Measurements from ENCODE around the gene SLC37A1.

The SLC37A1 gene

DNA sequence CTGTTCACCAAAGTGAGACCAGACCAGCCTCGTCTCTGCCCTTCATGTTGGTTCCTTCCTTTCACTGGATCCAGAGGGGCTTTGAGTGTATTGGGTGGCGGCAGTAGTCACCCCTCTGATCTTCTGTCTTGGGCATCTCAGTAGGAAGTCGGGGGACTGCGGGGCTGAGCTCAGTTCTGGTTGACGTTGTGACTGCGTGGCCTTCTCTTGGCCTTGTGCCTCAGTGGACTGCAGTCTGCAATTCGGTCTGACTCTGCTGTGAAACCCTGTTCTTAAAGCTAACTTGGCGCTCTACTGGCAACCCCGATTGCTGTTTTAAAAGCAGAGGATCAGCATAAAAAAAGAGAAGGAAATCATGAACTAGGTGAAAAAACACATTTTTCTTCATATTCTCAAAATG is 56.7 kb downstream of the SLC37A1 start:
- DNase-seq (ENCODE audit: low read depth): no peak

GRCh38 chr21:42570841-42571387 is 57.3 kb downstream of the SLC37A1 start:
- TF ChIP-seq, protein P1, sequence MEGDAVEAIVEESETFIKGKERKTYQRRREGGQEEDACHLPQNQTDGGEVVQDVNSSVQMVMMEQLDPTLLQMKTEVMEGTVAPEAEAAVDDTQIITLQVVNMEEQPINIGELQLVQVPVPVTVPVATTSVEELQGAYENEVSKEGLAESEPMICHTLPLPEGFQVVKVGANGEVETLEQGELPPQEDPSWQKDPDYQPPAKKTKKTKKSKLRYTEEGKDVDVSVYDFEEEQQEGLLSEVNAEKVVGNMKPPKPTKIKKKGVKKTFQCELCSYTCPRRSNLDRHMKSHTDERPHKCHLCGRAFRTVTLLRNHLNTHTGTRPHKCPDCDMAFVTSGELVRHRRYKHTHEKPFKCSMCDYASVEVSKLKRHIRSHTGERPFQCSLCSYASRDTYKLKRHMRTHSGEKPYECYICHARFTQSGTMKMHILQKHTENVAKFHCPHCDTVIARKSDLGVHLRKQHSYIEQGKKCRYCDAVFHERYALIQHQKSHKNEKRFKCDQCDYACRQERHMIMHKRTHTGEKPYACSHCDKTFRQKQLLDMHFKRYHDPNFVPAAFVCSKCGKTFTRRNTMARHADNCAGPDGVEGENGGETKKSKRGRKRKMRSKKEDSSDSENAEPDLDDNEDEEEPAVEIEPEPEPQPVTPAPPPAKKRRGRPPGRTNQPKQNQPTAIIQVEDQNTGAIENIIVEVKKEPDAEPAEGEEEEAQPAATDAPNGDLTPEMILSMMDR (IDR thresholded peaks at IDR 0.05; ENCODE audit: low read length, missing control alignments): no peak
- no peak overlapping the region for H3K4me3 ChIP-seq (replicated peaks; ENCODE audit: low read depth, low read length)
- DNase-seq (ENCODE audit: low read depth): no peak

More for the DNA sequence above, 56.7 kb downstream of the SLC37A1 start:
- no peak overlapping the region for H3K4me3 ChIP-seq (replicated peaks; ENCODE audit: low read depth, low read length)
- TF ChIP-seq, protein P1 (IDR thresholded peaks at IDR 0.05; ENCODE audit: low read length, missing control alignments): no peak

DNA sequence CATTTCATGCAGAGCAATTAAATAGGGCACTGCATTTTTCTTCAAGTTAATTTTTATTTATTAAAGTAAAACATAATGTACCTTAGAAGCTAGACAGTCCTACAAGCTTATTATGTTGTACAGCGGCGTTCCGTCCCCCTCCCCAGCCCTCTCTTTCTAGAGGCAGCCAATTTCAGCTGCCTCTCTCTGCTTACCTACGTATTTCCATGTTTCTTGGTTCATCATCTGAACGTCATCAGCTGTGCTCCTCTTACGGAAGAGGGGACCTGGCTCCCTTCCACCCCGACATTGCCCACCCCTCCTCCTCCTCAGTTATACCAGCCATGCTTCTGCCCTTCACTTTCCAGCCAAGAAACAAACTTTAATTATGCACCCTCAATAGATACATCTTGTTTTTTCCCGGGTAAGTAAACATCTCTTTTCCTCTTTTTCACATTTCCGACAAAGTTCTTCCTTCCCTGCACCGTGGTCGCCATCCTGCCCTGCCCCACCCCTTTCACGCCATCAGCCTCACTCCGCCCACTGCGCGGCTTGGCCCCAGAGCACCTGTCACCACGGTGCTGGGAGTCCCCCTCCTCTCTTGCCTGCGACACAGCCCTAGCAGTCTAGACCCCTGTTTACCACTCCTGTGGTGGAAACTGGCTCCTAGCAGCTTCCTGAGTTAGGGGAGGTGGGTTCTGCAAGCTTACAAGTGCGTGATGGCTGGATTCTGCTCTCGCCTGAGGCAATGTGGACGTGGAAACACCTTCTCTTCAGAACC is 57.9 kb downstream of the SLC37A1 start:
- H3K4me3 ChIP-seq (replicated peaks; ENCODE audit: low read depth, low read length): no peak overlapping the region
- DNase-seq (ENCODE audit: low read depth): no peak
- TF ChIP-seq, protein P1 (IDR thresholded peaks at IDR 0.05; ENCODE audit: low read length, missing control alignments): no peak

- TF ChIP-seq, protein P1 (IDR thresholded peaks at IDR 0.05; ENCODE audit: low read length, missing control alignments): no peak
- H3K4me3 ChIP-seq (replicated peaks; ENCODE audit: low read depth, low read length): no peak overlapping the region
Observed at GRCh38 chr21:42572906-42573495, 59.3 kb downstream of the SLC37A1 start.

GRCh38 chr21:42574234-42575027 is 60.8 kb downstream of the SLC37A1 start:
- H3K4me3 ChIP-seq (replicated peaks; ENCODE audit: low read depth, low read length): no peak overlapping the region
- TF ChIP-seq, protein P1 (IDR thresholded peaks at IDR 0.05; ENCODE audit: low read length, missing control alignments): peak; percentile 55
- DNase-seq (ENCODE audit: low read depth): peak; percentile 35

More at GRCh38 chr21:42572906-42573495, 59.3 kb downstream of the SLC37A1 start:
- DNase-seq (ENCODE audit: low read depth): no peak

GRCh38 chr21:42575111-42575510 is 61.5 kb downstream of the SLC37A1 start:
- no peak for DNase-seq (ENCODE audit: low read depth)
- no peak overlapping the region for H3K4me3 ChIP-seq (replicated peaks; ENCODE audit: low read depth, low read length)
- TF ChIP-seq, protein P1 (IDR thresholded peaks at IDR 0.05; ENCODE audit: low read length, missing control alignments): no peak

All from fibroblast of pulmonary artery (primary cell).